CD14-positive monocyte (primary cell): ENCODE results near the gene OAF. TPM values are rescaled to one million over a fixed set of nuclear protein-coding genes. Genes with fewer than 3 reads are reported as not detected.
A peak's percentile ranks its signal among the peaks of the same experiment; 100 is the strongest.

Source experiments
- DNase-seq, 3 donors: peaks; one replicate each; pipeline ENCODE4 v3.0.0-alpha.2; 2011 to 2022
- H2AFZ ChIP-seq: 2 replicates; pipeline ENCODE4 v1.6.0; 2012; ENCODE audit warnings: mild to moderate bottlenecking, low read depth, low read length, inconsistent platforms; ENCODE audit not compliant: insufficient read depth, poor library complexity, severe bottlenecking
- H3K27ac ChIP-seq, 2 donors: 1 replicate in 1 of 2; 2 replicates in 1 of 2; pipeline ENCODE4 v1.5.1; 2012 to 2013; ENCODE audit warnings: low read length in 2 of 2, control low read depth in 1 of 2, inconsistent platforms in 1 of 2, low read depth in 1 of 2, mild to moderate bottlenecking in 1 of 2
- H3K27me3 ChIP-seq, 2 donors: one replicate each; pipeline versions ENCODE4 v1.6.0 to v1.6.1; 2011 to 2013; ENCODE audit warnings: low read length in 2 of 2; ENCODE audit not compliant: control insufficient read depth in 2 of 2, insufficient read depth in 2 of 2
- H3K36me3 ChIP-seq, 2 donors: replicated peaks in 1 of 2; 1 replicate in 1 of 2; 2 replicates in 1 of 2; pipeline versions ENCODE4 v1.5.1 to v1.6.1; 2012 to 2013; ENCODE audit warnings: low read length in 2 of 2, control low read depth in 1 of 2, inconsistent platforms in 1 of 2, mild to moderate bottlenecking in 1 of 2; ENCODE audit not compliant: insufficient read depth in 2 of 2, control insufficient read depth in 1 of 2
- H3K4me1 ChIP-seq, 2 donors: 1 replicate in 1 of 2; 2 replicates in 1 of 2; pipeline versions ENCODE4 v1.5.1 to v1.6.1; 2012 to 2013; ENCODE audit warnings: low read length in 2 of 2, control low read depth in 1 of 2, inconsistent platforms in 1 of 2, mild to moderate bottlenecking in 1 of 2, moderate library complexity in 1 of 2; ENCODE audit not compliant: insufficient read depth in 2 of 2, control insufficient read depth in 1 of 2
- H3K4me2 ChIP-seq: replicated peaks from 2 replicates; pipeline ENCODE3; 2012; ENCODE audit warnings: low read length, moderate library complexity, mild to moderate bottlenecking; ENCODE audit not compliant: poor library complexity, severe bottlenecking; ENCODE audit errors: extremely low read depth
- H3K4me3 ChIP-seq, 3 experiments: fragments of 200-600 bp in 1 of 3; sonication (generic) in 1 of 3; replicated peaks in 1 of 3; 1 replicate in 2 of 3; 2 replicates in 1 of 3; pipeline ENCODE4 v1.5.1; 2011 to 2013; ENCODE audit warnings: low read length in 3 of 3, mild to moderate bottlenecking in 3 of 3, control low read depth in 2 of 3, low read depth in 2 of 3, inconsistent platforms in 1 of 3, moderate library complexity in 1 of 3
- H3K79me2 ChIP-seq: 2 replicates; pipeline ENCODE4 v1.6.0; 2012; ENCODE audit warnings: mild to moderate bottlenecking, control low read depth, inconsistent platforms, low read length, moderate library complexity; ENCODE audit not compliant: insufficient read depth
- H3K9ac ChIP-seq: 2 replicates; pipeline ENCODE4 v1.6.0; 2017; ENCODE audit warnings: low read length, mild to moderate bottlenecking; ENCODE audit not compliant: insufficient read depth, poor library complexity, severe bottlenecking
- H3K9me3 ChIP-seq, 2 donors: replicated peaks in 1 of 2; 1 replicate in 1 of 2; 2 replicates in 1 of 2; pipeline versions ENCODE4 v1.5.1 to v1.6.1; 2012 to 2013; ENCODE audit warnings: low read length in 2 of 2, control low read depth in 1 of 2; ENCODE audit not compliant: control insufficient read depth in 1 of 2, insufficient read depth in 1 of 2
- H4K20me1 ChIP-seq: 2 replicates; pipeline ENCODE4 v1.6.0; 2012; ENCODE audit warnings: mild to moderate bottlenecking, low read length, control low read depth, moderate library complexity; ENCODE audit not compliant: insufficient read depth
- H3K27ac Mint-ChIP-seq, 7 donors: one replicate each; pipeline ENCODE4 v1.8.0; 2020; ENCODE audit warnings: mild to moderate bottlenecking in 7 of 7, mixed read lengths in 7 of 7, moderate library complexity in 6 of 7, inconsistent platforms in 2 of 7
- H3K27me3 Mint-ChIP-seq, 3 donors: one replicate each; pipeline ENCODE4 v1.8.0; 2021 to 2022; ENCODE audit warnings: low read depth in 3 of 3, mild to moderate bottlenecking in 3 of 3, mixed read lengths in 3 of 3, moderate library complexity in 3 of 3, inconsistent platforms in 1 of 3
- H3K36me3 Mint-ChIP-seq, 2 donors: one replicate each; pipeline ENCODE4 v1.8.0; 2020; ENCODE audit warnings: mixed read lengths in 2 of 2, inconsistent platforms in 1 of 2, mild to moderate bottlenecking in 1 of 2
- H3K4me1 Mint-ChIP-seq: one replicate; pipeline ENCODE4 v1.8.0; 2020; ENCODE audit warnings: mild to moderate bottlenecking, mixed read lengths
- H3K4me3 Mint-ChIP-seq, 2 donors: one replicate each; pipeline ENCODE4 v1.8.0; 2020; ENCODE audit warnings: mild to moderate bottlenecking in 2 of 2, mixed read lengths in 2 of 2, moderate library complexity in 1 of 2
- H3K9me3 Mint-ChIP-seq, 7 donors: one replicate each; pipeline ENCODE4 v1.8.0; 2020 to 2022; ENCODE audit warnings: mixed read lengths in 7 of 7, mild to moderate bottlenecking in 6 of 7, moderate library complexity in 6 of 7, inconsistent platforms in 2 of 7
- whole genome bisulfite sequencing: methylation state at CpG from one replicate; pipeline ENCODE4 v1.1.5; 2013; ENCODE audit warnings: missing lambda C conversion rate; ENCODE audit not compliant: insufficient coverage; 5-methylcytosine and 5-hydroxymethylcytosine counted together
- intact Hi-C, 2 donors: fragments of 100-400 bp; cut with micrococcal nuclease; formaldehyde crosslinking; loops; one replicate each; pipeline versions ENCODE4 v1.15.0 to v1.15.1; 2023
- polyA plus RNA-seq, 3 donors: library from polyadenylated mRNA; depleted of rRNA in 1 of 3; unstranded in 2 of 3; stranded (reverse) in 1 of 3; fragments of 300-500 nt in 2 of 3; fragments of >200 nt in 1 of 3; fragmentation: Illumina TruSeq in 2 of 3; gene quantifications; 1 replicate in 2 of 3; 2 replicates in 1 of 3; pipeline ENCODE4 v1.2.3, GENCODE V29; 2012 to 2021
- TF ChIP-seq, protein P1 (sequence below): fragments of 200-600 bp; IDR thresholded peaks from one replicate; pipeline ENCODE4 v1.8.0; 2022; ENCODE audit warnings: antibody characterized with exemption, mild to moderate bottlenecking

Gene OAF
- polyA plus RNA-seq, 3 donors: 31.5 to 57.2 (median 49.2) TPM

- DNase-seq: peak in 2 of 3 donors; percentile 10 to 26
- peak overlapping the region in 6 of 7 donors; percentile 50 to 83 (median 70) for H3K27ac Mint-ChIP-seq
- Histone ChIP-seq H3K4me2 (peak overlapping the region; percentile 89), H2AFZ (no peak overlapping the region), H3K27ac (no peak overlapping the region), H3K4me1 (peaks cover 50 to 52% of the 10 kb centered on the region in 2 donors), H3K9me3 (no peaks in the 10 kb centered on the region), H3K4me3 (peak overlapping the region in 2 of 3 experiments; percentile 62 to 87), H4K20me1 (peaks cover 55% of the 10 kb centered on the region), H3K9ac (peak overlapping the region; percentile 4), H3K79me2 (peaks cover 64% of the 10 kb centered on the region), H3K36me3 (peaks cover 14 to 36% of the 10 kb centered on the region in 2 donors), H3K27me3 (no peaks in the 10 kb centered on the region)
- H3K36me3 Mint-ChIP-seq: peaks cover 31 to 39% of the 10 kb centered on the region in 2 donors
- intact Hi-C loops: no loop called here
- peaks cover 56% of the 10 kb centered on the region for H3K4me1 Mint-ChIP-seq
- no peaks in the 10 kb centered on the region for H3K9me3 Mint-ChIP-seq
- WGBS: 33% methylated on average over 3 of the region's 13 CpGs
- TF ChIP-seq, protein P1, sequence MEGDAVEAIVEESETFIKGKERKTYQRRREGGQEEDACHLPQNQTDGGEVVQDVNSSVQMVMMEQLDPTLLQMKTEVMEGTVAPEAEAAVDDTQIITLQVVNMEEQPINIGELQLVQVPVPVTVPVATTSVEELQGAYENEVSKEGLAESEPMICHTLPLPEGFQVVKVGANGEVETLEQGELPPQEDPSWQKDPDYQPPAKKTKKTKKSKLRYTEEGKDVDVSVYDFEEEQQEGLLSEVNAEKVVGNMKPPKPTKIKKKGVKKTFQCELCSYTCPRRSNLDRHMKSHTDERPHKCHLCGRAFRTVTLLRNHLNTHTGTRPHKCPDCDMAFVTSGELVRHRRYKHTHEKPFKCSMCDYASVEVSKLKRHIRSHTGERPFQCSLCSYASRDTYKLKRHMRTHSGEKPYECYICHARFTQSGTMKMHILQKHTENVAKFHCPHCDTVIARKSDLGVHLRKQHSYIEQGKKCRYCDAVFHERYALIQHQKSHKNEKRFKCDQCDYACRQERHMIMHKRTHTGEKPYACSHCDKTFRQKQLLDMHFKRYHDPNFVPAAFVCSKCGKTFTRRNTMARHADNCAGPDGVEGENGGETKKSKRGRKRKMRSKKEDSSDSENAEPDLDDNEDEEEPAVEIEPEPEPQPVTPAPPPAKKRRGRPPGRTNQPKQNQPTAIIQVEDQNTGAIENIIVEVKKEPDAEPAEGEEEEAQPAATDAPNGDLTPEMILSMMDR: no peak
- peak overlapping the region; percentile 96 to 99 for H3K4me3 Mint-ChIP-seq
- H3K27me3 Mint-ChIP-seq: peaks cover 1 to 3% (median 3%) of the 10 kb centered on the region in 3 donors
Measured at GRCh38 chr11:120212259-120212878, 1.5 kb downstream of the OAF start.

DNA sequence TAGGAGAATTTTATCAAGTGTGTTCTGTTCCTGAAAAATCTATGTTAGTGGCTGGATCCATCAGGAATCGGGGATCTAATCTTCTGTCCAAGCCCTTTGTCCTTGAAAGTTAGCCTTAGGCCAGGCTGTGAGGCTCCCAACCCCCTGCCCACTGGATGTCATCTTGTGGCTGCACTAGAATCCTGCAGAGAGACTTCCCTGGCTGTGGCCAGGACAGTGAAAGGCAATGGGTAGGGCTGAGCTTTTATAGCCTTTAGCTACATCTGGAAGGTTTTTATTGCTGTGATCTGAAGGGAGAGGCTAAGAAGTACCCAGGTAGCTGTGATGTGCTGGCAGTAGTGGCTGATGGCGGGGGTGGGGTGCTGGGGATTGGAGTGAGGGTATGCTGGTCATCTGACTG, 2.1 kb downstream of the OAF start:
- peak overlapping the region; percentile 16 for H3K9ac ChIP-seq
- no peak overlapping the region for H2AFZ ChIP-seq
- H4K20me1 ChIP-seq: peaks cover 60% of the 10 kb centered on the region
- H3K36me3 Mint-ChIP-seq: peaks cover 36 to 45% of the 10 kb centered on the region in 2 donors
- H3K27me3 Mint-ChIP-seq: peaks cover 1 to 3% (median 3%) of the 10 kb centered on the region in 3 donors
- intact Hi-C loops: no loop called here
- peaks cover 68% of the 10 kb centered on the region for H3K79me2 ChIP-seq
- peak overlapping the region; percentile 96 to 99 for H3K4me3 Mint-ChIP-seq
- peaks cover 44 to 47% of the 10 kb centered on the region in 2 donors for H3K4me1 ChIP-seq
- peak overlapping the region in 1 of 3 experiments; percentile 87 for H3K4me3 ChIP-seq
- peaks cover 15 to 41% of the 10 kb centered on the region in 2 donors for H3K36me3 ChIP-seq
- H3K4me2 ChIP-seq: peak overlapping the region; percentile 89
- H3K9me3 Mint-ChIP-seq: no peaks in the 10 kb centered on the region
- H3K9me3 ChIP-seq: no peaks in the 10 kb centered on the region
- peaks cover 54% of the 10 kb centered on the region for H3K4me1 Mint-ChIP-seq
- H3K27ac ChIP-seq: no peak overlapping the region
- DNase-seq: no peak
- H3K27ac Mint-ChIP-seq: peak overlapping the region in 2 of 7 donors; percentile 11 to 23
- TF ChIP-seq, protein P1: no peak
- 100% methylated on average over 2 of the region's 2 CpGs for WGBS
- H3K27me3 ChIP-seq: no peaks in the 10 kb centered on the region
